M059J (cell line): ENCODE measurements around the gene SLC36A2. TPM values are rescaled to one million over a fixed set of nuclear protein-coding genes. Genes with fewer than 3 reads are reported as not detected.

Experiments used
- DNase-seq: peaks from one replicate; pipeline ENCODE4 v3.0.0-alpha.2; 2012; ENCODE audit warnings: low read depth
- total RNA-seq: library from RNA; depleted of rRNA; stranded (reverse); fragments of >200 nt; shearing (Covaris generic); gene quantifications from 2 replicates; pipeline ENCODE4 v1.2.3, GENCODE V29; 2014; rRNA removed

The SLC36A2 gene
- total RNA-seq, 1 experiment from 2014 or later: not detected

- DNase-seq: no peak
These were observed 64.1 kb downstream of the SLC36A2 start for GRCh38 chr5:151283120-151283825.

DNA sequence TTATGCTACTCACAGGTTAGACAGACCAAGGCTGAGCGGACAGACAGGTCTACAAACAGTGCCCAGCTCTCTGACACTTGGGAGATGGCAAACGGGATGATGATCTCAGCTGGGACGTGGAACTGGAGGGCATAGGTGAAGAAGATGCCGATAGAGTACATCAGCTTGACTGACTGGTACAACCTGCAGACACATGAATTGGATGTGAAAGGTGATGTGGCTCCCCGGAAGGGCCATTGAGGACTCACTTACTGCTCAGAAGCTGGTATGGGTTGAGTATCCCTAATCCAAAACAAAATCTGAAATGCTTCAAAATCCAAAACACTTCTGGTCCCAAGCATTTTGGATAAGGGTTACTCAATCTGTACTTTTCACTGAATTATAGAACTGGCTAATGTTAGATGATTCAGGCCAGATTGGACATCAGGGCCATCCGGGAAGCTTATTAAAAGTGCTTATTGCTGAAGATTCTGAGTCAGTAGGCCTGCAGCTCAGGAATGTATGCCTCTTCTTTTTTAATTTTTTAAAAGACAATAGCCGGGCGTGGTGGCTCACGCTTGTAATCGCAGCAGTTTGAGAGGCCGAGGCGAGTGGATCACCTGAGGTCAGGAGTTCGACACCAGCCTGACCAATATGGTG, 66.2 kb downstream of the SLC36A2 start:
- DNase-seq: no peak

DNA sequence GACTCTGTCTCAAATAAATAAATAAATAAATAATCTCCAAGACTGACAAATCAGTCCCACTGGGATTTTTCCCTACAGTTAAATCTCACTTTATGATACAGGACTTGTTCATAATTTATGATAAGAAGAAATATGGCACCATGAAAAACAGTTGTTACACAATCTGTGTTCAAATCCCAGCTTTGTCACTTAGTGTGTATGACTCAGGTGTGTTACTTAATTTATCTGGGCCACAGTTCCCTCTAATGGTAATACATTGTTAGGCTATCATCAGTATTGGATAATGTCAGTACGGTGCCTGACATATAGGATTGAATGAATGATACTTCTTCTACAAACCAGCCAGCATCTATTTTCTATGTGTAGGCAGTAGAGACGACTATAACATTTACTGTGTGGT, 66.9 kb downstream of the SLC36A2 start:
- no peak for DNase-seq

GRCh38 chr5:151278845-151279244, 68.5 kb downstream of the SLC36A2 start:
- DNase-seq: no peak

DNA sequence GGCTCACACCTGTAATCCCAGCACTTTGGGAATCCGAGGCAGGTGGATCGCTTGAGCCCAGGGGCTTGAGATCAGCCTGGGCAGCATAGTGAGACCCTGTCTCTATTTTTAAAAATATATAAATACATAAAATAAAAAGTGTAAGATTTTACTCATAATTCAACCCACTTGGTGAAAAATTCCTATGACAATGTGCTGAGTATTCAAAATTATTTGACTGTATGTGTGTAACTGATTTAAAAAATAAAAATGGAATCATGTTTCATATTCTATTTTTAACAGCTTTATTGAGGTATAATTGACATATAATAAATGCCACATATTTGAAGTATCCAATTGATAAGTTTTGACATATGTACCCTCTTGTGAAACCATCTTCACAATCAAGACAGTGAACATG, 71.6 kb downstream of the SLC36A2 start:
- DNase-seq: no peak

DNA sequence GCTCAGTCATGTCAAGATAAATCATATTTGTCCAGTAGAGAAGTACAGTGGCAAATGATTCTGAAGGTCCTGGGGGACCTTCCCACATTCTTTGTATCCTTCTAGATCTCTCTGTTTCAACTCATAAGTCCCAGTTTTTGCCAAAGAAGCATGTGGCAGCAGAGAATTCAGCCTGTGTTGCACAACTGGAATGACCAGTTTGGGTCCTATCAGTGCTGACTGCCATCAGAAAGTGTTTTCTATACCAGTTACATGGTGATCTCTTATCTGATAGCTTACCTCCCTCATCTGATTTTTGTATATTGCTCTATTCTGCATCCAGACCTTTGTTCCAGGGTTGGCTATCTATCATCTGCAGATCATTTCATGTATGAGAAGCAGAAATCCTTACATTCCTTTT, 72.7 kb downstream of the SLC36A2 start:
- DNase-seq: no peak

DNA sequence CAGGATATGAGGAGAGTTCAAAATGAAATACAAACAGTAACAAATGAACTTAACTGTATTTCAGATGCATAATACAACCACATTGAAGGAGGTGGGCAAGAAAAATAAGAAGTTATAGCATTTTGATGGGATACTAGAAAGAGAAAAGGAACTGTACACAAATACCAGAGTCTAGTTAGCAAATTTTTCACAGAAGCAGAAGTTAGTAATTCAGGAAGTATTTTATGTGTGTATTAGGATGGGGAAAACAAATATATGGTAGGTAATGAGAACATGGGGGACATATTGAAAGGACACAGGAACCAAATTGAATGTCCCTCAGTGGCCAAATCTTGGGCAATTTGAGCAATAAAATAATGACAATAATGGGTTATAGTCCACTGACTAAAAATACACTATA, 76.0 kb downstream of the SLC36A2 start:
- no peak for DNase-seq

- DNase-seq: peak; percentile 31
These were observed 76.8 kb downstream of the SLC36A2 start for GRCh38 chr5:151270599-151270998.

DNA sequence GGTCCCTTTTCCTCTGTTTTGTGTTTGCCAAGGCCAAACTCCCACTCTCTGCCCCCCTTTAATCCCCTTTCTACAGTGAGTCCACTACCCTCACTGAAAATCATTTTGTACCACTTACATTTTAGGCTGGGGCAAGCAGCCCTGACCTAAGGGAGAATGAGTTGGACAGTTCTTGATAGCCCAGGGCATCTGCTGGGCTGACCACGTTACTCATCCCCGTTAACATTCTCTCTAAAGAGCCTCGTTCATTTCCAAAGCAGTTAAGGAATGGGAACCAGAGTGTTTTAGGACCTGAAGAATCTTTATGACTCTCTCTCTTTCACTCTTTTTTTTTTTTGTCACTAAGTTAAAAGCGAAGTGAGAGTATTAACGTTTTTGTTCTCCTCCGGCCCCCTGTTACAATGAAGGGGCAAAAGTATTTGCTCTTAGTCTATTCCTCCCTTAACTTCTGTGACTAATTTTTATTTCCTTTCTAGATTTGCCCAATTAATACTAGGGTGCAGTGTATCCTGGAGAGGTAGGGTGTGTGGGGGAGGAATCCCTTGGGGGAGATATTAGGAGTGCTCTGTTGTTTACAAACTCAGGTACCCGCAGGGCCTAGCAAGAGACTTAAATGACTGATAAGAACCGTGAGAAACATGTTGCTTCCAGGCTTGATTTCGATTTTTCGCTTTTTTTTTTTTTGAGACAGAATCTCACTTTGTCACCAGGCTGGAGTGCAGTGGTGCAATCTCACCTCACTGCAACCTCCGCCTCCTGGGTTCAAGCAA, 79.7 kb downstream of the SLC36A2 start:
- peak; percentile 39 for DNase-seq

Other genes with a start within 250 kb of the SLC36A2 start
- gene ANXA6, start 189.8 kb downstream of the SLC36A2 start, total RNA-seq: 66.3 and 81.5 TPM in 2 replicates
- gene CCDC69, start 123.5 kb downstream of the SLC36A2 start, total RNA-seq: 1.5 and 2.1 TPM in 2 replicates
- gene GM2A, start 94.4 kb downstream of the SLC36A2 start, total RNA-seq: 24.1 and 30.9 TPM in 2 replicates
- not detected in 2 replicates for gene SLC36A3, start 43.8 kb downstream of the SLC36A2 start, total RNA-seq
- gene SLC36A1, start 100.0 kb upstream of the SLC36A2 start, total RNA-seq: 4.5 and 4.9 TPM in 2 replicates
- 0.05 and 0.17 TPM in 2 replicates for gene FAT2, start 243.8 kb upstream of the SLC36A2 start, total RNA-seq